Thyroid gland (tissue), 4 donors: ENCODE data around the gene TRIM71. TPM values are rescaled to one million over a fixed set of nuclear protein-coding genes. Genes with fewer than 3 reads are reported as not detected.

Experiments used
- DNase-seq, 2 donors: peaks; one replicate each; pipeline ENCODE4 v3.0.0-alpha.2; 2019
- H3K27ac ChIP-seq, 3 donors: fragments of 200-600 bp; sonication (generic); 1 replicate in 2 of 3; 2 replicates in 1 of 3; pipeline ENCODE4 v1.5.1; 2016 to 2019; ENCODE audit warnings: mild to moderate bottlenecking in 1 of 3, moderate library complexity in 1 of 3
- H3K27me3 ChIP-seq: fragments of 200-600 bp; sonication (generic); one replicate; pipeline ENCODE4 v1.5.1; 2019
- H3K36me3 ChIP-seq, 2 donors: fragments of 200-600 bp; sonication (generic); one replicate each; pipeline ENCODE4 v1.5.1; 2016 to 2019
- H3K4me1 ChIP-seq, 2 donors: fragments of 200-600 bp; sonication (generic); one replicate each; pipeline ENCODE4 v1.5.1; 2017 to 2019
- H3K4me3 ChIP-seq, 3 donors: fragments of 200-600 bp; sonication (generic); replicated peaks in 1 of 3; 1 replicate in 2 of 3; 2 replicates in 1 of 3; pipeline ENCODE4 v1.5.1; 2016; ENCODE audit warnings: mild to moderate bottlenecking in 1 of 3
- H3K9me3 ChIP-seq: fragments of 200-600 bp; sonication (generic); one replicate; pipeline ENCODE4 v1.5.1; 2017
- CTCF ChIP-seq, 6 experiments: fragments of 200-600 bp in 3 of 6; fragments of 450-650 bp in 3 of 6; sonication (generic) in 3 of 6; IDR thresholded peaks; one replicate each; pipeline ENCODE4 v1.5.1; 2016 to 2019; ENCODE audit warnings: antibody characterized with exemption in 6 of 6, mild to moderate bottlenecking in 2 of 6, inconsistent platforms in 1 of 6, moderate library complexity in 1 of 6
- POLR2A ChIP-seq, 2 donors: fragments of 450-650 bp; IDR thresholded peaks; one replicate each; pipeline ENCODE4 v1.6.1; 2017; ENCODE audit warnings: antibody characterized with exemption in 2 of 2, mild to moderate bottlenecking in 2 of 2, moderate library complexity in 1 of 2
- WGBS, 2 donors: methylation state at CpG; one replicate each; pipeline ENCODE4 v1.1.5; 2017; 5-methylcytosine and 5-hydroxymethylcytosine counted together
- intact Hi-C: fragments of 100-400 bp; cut with DNase I; formaldehyde crosslinking; loops from one replicate; pipeline ENCODE4 v1.15.1; 2023
- total RNA-seq, 4 donors: library from RNA; depleted of rRNA; stranded (reverse); fragments of >200 nt; gene quantifications; one replicate each; pipeline ENCODE4 v1.2.3, GENCODE V29; 2016

Gene TRIM71
- total RNA-seq, 4 donors from 2014 or later = under 0.01 to 0.15 (median 0.13) TPM; not detected in 1

- H3K4me1 ChIP-seq = peaks cover 0 to 2% of the 10 kb centered on the region in 2 donors
- DNase-seq = no peak
- TF ChIP-seq POLR2A (IDR thresholded peaks at IDR 0.05) (no peak), CTCF (IDR thresholded peaks at IDR 0.05) (no peak)
- H3K27ac ChIP-seq = no peak overlapping the region
- H3K9me3 ChIP-seq = no peaks in the 10 kb centered on the region
- no peak overlapping the region for H3K4me3 ChIP-seq
- no peaks in the 10 kb centered on the region for H3K27me3 ChIP-seq
- no peaks in the 10 kb centered on the region for H3K36me3 ChIP-seq
- 94% methylated on average over 19 of the region's 19 CpGs for WGBS, 2 donors
- intact Hi-C loops = no loop called here
Measured at GRCh38 chr3:32891365-32891764, 73.6 kb downstream of the TRIM71 start.

GRCh38 chr3:32892625-32893598, 75.1 kb downstream of the TRIM71 start:
- Histone ChIP-seq H3K4me1 (peaks cover 0 to 3% of the 10 kb centered on the region in 2 donors), H3K4me3 (no peak overlapping the region), H3K9me3 (no peaks in the 10 kb centered on the region), H3K27ac (no peak overlapping the region), H3K36me3 (no peaks in the 10 kb centered on the region), H3K27me3 (no peaks in the 10 kb centered on the region)
- no peak for DNase-seq
- TF ChIP-seq CTCF (IDR thresholded peaks at IDR 0.05) = no peak
- TF ChIP-seq POLR2A (IDR thresholded peaks at IDR 0.05) = no peak
- intact Hi-C loops = no loop called here
- WGBS, 2 donors = 78 to 82% methylated on average over 8 of the region's 8 CpGs

- 87 to 88% methylated on average over 2 of the region's 2 CpGs for WGBS, 2 donors
- Histone ChIP-seq H3K27me3 (no peaks in the 10 kb centered on the region), H3K4me1 (peaks cover 0 to 3% of the 10 kb centered on the region in 2 donors), H3K36me3 (no peaks in the 10 kb centered on the region), H3K9me3 (no peaks in the 10 kb centered on the region), H3K27ac (no peak overlapping the region), H3K4me3 (no peak overlapping the region)
- TF ChIP-seq POLR2A (IDR thresholded peaks at IDR 0.05) (no peak), CTCF (IDR thresholded peaks at IDR 0.05) (no peak)
- DNase-seq = no peak
- intact Hi-C loops = no loop called here
Measured at GRCh38 chr3:32894977-32895376, 77.2 kb downstream of the TRIM71 start.

- TF ChIP-seq CTCF (IDR thresholded peaks at IDR 0.05) (no peak), POLR2A (IDR thresholded peaks at IDR 0.05) (no peak)
- Histone ChIP-seq H3K4me3 (no peak overlapping the region), H3K36me3 (no peaks in the 10 kb centered on the region), H3K27ac (no peak overlapping the region), H3K4me1 (peaks cover 0 to 3% of the 10 kb centered on the region in 2 donors), H3K27me3 (no peaks in the 10 kb centered on the region), H3K9me3 (no peaks in the 10 kb centered on the region)
- intact Hi-C loops = no loop called here
- WGBS, 2 donors = 93 to 96% methylated on average over 2 of the region's 2 CpGs
- no peak for DNase-seq
Measured at GRCh38 chr3:32895701-32896100, 77.9 kb downstream of the TRIM71 start.

- intact Hi-C loops = no loop called here
- no peak for TF ChIP-seq POLR2A (IDR thresholded peaks at IDR 0.05)
- no peak for TF ChIP-seq CTCF (IDR thresholded peaks at IDR 0.05)
- WGBS, 2 donors = 44 to 53% methylated on average over 4 of the region's 4 CpGs
- Histone ChIP-seq H3K27me3 (no peaks in the 10 kb centered on the region), H3K4me1 (peaks cover 0 to 3% of the 10 kb centered on the region in 2 donors), H3K27ac (no peak overlapping the region), H3K4me3 (no peak overlapping the region), H3K36me3 (no peaks in the 10 kb centered on the region), H3K9me3 (no peaks in the 10 kb centered on the region)
- no peak for DNase-seq
Measured at GRCh38 chr3:32896143-32896542, 78.3 kb downstream of the TRIM71 start.
